ENCODE data around the gene ALDH1L1. TPM values are rescaled to one million over a fixed set of nuclear protein-coding genes. Genes with fewer than 3 reads are reported as not detected.

Gene ALDH1L1
- total and polyA plus RNA-seq, 9 of the 15 experiments (the other 6 are each of a cell fraction or from before 2014, with no cell fraction given): 0.06 to 1.9 (median 0.57) TPM; not detected in 1

DNA sequence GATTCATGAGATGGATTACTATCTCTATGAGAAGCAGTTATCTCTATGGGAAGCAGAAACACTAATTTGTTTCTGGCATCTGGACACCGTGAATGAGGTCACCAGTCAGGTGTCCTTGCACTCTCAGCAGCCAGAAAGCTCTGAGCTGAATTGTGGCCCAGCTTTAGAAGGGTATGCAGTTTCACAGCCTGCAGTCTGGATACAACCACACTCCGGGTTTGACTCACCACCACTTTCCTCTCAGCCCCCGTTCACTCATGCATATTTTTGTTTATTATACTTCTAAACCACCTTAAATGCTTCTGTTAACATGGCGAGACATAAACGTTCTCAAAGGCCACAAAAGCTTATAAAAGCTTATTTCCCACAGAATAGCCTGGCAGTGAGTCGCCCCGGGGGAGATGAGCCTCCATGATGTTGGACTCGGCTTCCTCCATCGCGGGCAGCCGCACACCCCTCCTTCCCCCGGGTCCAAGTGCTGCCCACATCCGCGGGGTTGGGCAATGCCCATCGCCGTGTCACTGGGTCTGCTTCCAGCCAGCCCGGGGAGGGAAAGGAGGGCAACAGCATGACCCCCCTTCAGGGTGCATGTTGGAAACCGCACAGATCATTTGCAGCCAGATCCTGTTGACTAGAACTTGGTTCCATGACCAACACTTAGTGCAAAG, 79.6 kb downstream of the ALDH1L1 start (continued):
- TF ChIP-seq, protein P1, sequence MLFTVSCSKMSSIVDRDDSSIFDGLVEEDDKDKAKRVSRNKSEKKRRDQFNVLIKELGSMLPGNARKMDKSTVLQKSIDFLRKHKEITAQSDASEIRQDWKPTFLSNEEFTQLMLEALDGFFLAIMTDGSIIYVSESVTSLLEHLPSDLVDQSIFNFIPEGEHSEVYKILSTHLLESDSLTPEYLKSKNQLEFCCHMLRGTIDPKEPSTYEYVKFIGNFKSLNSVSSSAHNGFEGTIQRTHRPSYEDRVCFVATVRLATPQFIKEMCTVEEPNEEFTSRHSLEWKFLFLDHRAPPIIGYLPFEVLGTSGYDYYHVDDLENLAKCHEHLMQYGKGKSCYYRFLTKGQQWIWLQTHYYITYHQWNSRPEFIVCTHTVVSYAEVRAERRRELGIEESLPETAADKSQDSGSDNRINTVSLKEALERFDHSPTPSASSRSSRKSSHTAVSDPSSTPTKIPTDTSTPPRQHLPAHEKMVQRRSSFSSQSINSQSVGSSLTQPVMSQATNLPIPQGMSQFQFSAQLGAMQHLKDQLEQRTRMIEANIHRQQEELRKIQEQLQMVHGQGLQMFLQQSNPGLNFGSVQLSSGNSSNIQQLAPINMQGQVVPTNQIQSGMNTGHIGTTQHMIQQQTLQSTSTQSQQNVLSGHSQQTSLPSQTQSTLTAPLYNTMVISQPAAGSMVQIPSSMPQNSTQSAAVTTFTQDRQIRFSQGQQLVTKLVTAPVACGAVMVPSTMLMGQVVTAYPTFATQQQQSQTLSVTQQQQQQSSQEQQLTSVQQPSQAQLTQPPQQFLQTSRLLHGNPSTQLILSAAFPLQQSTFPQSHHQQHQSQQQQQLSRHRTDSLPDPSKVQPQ (CRISPR knock-in tag; IDR thresholded peaks at IDR 0.05; ENCODE audit: borderline replicate concordance): no peak
- TF ChIP-seq, protein P2, sequence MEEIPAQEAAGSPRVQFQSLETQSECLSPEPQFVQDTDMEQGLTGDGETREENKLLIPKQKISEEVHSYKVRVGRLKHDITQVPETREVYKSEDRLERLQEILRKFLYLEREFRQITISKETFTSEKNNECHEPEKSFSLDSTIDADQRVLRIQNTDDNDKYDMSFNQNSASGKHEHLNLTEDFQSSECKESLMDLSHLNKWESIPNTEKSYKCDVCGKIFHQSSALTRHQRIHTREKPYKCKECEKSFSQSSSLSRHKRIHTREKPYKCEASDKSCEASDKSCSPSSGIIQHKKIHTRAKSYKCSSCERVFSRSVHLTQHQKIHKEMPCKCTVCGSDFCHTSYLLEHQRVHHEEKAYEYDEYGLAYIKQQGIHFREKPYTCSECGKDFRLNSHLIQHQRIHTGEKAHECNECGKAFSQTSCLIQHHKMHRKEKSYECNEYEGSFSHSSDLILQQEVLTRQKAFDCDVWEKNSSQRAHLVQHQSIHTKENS (CRISPR knock-in tag; IDR thresholded peaks at IDR 0.05): no peak
- TF ChIP-seq GABPB2 (CRISPR knock-in tag; conservative IDR thresholded peaks at IDR 0.05) (no peak), CBX2 (IDR thresholded peaks at IDR 0.05; ENCODE audit: insufficient read depth, low read length, poor library complexity, severe bottlenecking) (no peak), KLF1 (tag; IDR thresholded peaks at IDR 0.05) (no peak), ZNF354B (CRISPR knock-in tag; IDR thresholded peaks at IDR 0.05) (no peak)
- TF ChIP-seq, protein P3, sequence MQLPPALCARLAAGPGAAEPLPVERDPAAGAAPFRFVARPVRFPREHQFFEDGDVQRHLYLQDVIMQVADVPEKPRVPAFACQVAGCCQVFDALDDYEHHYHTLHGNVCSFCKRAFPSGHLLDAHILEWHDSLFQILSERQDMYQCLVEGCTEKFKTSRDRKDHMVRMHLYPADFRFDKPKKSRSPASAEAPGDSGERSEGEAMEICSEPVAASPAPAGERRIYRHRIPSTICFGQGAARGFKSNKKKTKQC (CRISPR knock-in tag; IDR thresholded peaks at IDR 0.05): no peak
- TF ChIP-seq, protein P4, sequence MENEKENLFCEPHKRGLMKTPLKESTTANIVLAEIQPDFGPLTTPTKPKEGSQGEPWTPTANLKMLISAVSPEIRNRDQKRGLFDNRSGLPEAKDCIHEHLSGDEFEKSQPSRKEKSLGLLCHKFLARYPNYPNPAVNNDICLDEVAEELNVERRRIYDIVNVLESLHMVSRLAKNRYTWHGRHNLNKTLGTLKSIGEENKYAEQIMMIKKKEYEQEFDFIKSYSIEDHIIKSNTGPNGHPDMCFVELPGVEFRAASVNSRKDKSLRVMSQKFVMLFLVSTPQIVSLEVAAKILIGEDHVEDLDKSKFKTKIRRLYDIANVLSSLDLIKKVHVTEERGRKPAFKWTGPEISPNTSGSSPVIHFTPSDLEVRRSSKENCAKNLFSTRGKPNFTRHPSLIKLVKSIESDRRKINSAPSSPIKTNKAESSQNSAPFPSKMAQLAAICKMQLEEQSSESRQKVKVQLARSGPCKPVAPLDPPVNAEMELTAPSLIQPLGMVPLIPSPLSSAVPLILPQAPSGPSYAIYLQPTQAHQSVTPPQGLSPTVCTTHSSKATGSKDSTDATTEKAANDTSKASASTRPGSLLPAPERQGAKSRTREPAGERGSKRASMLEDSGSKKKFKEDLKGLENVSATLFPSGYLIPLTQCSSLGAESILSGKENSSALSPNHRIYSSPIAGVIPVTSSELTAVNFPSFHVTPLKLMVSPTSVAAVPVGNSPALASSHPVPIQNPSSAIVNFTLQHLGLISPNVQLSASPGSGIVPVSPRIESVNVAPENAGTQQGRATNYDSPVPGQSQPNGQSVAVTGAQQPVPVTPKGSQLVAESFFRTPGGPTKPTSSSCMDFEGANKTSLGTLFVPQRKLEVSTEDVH (IDR thresholded peaks at IDR 0.05; ENCODE audit: low read depth, partially characterized antibody): no peak
- TF ChIP-seq, protein P5, sequence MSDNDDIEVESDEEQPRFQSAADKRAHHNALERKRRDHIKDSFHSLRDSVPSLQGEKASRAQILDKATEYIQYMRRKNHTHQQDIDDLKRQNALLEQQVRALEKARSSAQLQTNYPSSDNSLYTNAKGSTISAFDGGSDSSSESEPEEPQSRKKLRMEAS (CRISPR knock-in tag; IDR thresholded peaks at IDR 0.05): no peak
- TF ChIP-seq, protein P6, sequence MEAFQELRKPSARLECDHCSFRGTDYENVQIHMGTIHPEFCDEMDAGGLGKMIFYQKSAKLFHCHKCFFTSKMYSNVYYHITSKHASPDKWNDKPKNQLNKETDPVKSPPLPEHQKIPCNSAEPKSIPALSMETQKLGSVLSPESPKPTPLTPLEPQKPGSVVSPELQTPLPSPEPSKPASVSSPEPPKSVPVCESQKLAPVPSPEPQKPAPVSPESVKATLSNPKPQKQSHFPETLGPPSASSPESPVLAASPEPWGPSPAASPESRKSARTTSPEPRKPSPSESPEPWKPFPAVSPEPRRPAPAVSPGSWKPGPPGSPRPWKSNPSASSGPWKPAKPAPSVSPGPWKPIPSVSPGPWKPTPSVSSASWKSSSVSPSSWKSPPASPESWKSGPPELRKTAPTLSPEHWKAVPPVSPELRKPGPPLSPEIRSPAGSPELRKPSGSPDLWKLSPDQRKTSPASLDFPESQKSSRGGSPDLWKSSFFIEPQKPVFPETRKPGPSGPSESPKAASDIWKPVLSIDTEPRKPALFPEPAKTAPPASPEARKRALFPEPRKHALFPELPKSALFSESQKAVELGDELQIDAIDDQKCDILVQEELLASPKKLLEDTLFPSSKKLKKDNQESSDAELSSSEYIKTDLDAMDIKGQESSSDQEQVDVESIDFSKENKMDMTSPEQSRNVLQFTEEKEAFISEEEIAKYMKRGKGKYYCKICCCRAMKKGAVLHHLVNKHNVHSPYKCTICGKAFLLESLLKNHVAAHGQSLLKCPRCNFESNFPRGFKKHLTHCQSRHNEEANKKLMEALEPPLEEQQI (IDR thresholded peaks at IDR 0.05): no peak
